D721Med (cell line): ENCODE measurements around the gene MELTF.

Experiments used
- DNase-seq: peaks from one replicate; pipeline ENCODE4 v3.0.0; 2011; ENCODE audit warnings: low spot score; ENCODE audit not compliant: insufficient read length
- FAIRE-seq: peaks from 2 replicates; lab custom pipeline; 2011; peaks lifted over from hg19 to GRCh38; lab: Jason Lieb, UNC
- CTCF ChIP-seq: IDR thresholded peaks from 2 replicates; pipeline ENCODE4 v1.5.1; 2012; ENCODE audit warnings: mild to moderate bottlenecking, control low read depth; ENCODE audit not compliant: insufficient read depth; ENCODE audit errors: missing control alignments

The MELTF gene

GRCh38 chr3:197008436-197009209, 21.0 kb downstream of the MELTF start:
- TF ChIP-seq CTCF, result no peak
- no peak for DNase-seq
- no peak for FAIRE-seq

- no peak for TF ChIP-seq CTCF
- no peak for FAIRE-seq
- DNase-seq, result no peak
These were observed 21.7 kb downstream of the MELTF start for GRCh38 chr3:197007953-197008352.

- no peak for TF ChIP-seq CTCF
- no peak for FAIRE-seq
- no peak for DNase-seq
These were observed 22.2 kb downstream of the MELTF start for GRCh38 chr3:197007296-197007940.

- no peak for FAIRE-seq
- no peak for DNase-seq
- no peak for TF ChIP-seq CTCF
These were observed 22.8 kb downstream of the MELTF start for GRCh38 chr3:197006860-197007259.

- FAIRE-seq, result no peak
- no peak for DNase-seq
- TF ChIP-seq CTCF, result no peak
These were observed 23.2 kb downstream of the MELTF start for GRCh38 chr3:197006446-197006845.

GRCh38 chr3:197003461-197004385, 25.9 kb downstream of the MELTF start:
- DNase-seq, result no peak
- FAIRE-seq, result no peak
- no peak for TF ChIP-seq CTCF
